HL-60 (cell line): Measurements from ENCODE around the gene PRPF40B.

Source experiments
- POLR2AphosphoS5 ChIP-seq: IDR thresholded peaks from 2 replicates; pipeline ENCODE4 v1.6.1; 2012; ENCODE audit warnings: low read depth
- TF ChIP-seq, protein P1 (sequence below): IDR thresholded peaks from one replicate; pipeline ENCODE4 v1.5.1; 2011; ENCODE audit warnings: low read length, control low read depth, inconsistent platforms; ENCODE audit not compliant: insufficient read depth

DNA sequence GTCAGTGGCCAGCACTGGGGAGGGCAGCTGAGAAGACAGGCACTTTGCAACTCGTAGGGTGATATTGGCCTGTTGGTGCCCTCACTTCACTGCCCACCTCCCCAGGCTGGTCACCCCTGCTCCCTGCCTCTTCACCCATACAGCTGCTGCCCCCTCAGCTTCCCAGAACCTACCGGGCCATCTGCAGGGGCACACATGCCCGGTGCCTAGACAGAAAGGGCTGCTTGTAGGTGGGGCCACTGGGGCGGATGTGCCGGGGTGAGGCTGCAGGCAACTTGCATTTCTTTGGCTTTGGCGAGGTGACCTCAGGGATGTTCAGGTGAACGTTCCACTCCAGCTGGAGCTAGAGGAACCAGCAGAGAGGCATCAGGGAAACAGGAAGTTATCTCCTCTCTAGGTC lies 35.1 kb upstream of the PRPF40B start:
- TF ChIP-seq, protein P1, sequence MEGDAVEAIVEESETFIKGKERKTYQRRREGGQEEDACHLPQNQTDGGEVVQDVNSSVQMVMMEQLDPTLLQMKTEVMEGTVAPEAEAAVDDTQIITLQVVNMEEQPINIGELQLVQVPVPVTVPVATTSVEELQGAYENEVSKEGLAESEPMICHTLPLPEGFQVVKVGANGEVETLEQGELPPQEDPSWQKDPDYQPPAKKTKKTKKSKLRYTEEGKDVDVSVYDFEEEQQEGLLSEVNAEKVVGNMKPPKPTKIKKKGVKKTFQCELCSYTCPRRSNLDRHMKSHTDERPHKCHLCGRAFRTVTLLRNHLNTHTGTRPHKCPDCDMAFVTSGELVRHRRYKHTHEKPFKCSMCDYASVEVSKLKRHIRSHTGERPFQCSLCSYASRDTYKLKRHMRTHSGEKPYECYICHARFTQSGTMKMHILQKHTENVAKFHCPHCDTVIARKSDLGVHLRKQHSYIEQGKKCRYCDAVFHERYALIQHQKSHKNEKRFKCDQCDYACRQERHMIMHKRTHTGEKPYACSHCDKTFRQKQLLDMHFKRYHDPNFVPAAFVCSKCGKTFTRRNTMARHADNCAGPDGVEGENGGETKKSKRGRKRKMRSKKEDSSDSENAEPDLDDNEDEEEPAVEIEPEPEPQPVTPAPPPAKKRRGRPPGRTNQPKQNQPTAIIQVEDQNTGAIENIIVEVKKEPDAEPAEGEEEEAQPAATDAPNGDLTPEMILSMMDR, result no peak
- TF ChIP-seq POLR2AphosphoS5, result no peak
